Right ventricle myocardium inferior (tissue), 1 donor: ENCODE measurements around the gene HOXC11. TPM values are rescaled to one million over a fixed set of nuclear protein-coding genes. Genes with fewer than 3 reads are reported as not detected.

Source experiments
- ATAC-seq: fragments of 200-7000 bp; cut with Tn5 transposase; one replicate; pipeline ENCODE4 v1.9.1; 2020; ENCODE audit warnings: mild to moderate bottlenecking, moderate library complexity
- DNase-seq: peaks from one replicate; pipeline ENCODE4 v3.0.0; 2021; ENCODE audit errors: missing footprints
- intact Hi-C: fragments of 100-400 bp; cut with DNase I; formaldehyde crosslinking; loops from one replicate; pipeline ENCODE4 v1.11.0; 2022
- total RNA-seq: library from RNA; stranded (reverse); fragmentation: NEBNext Ultra II Directional; extraction: Animal tissue kit (Norgen Biotek cat#: 25700); gene quantifications from one replicate; pipeline ENCODE4 v1.2.1, GENCODE V29; 2021
- donor health status: DM: no; HTN: yes; CAD: no; lungs with severe emphysema.

The HOXC11 gene
- total RNA-seq, 1 donor from 2014 or later, result not detected

DNA sequence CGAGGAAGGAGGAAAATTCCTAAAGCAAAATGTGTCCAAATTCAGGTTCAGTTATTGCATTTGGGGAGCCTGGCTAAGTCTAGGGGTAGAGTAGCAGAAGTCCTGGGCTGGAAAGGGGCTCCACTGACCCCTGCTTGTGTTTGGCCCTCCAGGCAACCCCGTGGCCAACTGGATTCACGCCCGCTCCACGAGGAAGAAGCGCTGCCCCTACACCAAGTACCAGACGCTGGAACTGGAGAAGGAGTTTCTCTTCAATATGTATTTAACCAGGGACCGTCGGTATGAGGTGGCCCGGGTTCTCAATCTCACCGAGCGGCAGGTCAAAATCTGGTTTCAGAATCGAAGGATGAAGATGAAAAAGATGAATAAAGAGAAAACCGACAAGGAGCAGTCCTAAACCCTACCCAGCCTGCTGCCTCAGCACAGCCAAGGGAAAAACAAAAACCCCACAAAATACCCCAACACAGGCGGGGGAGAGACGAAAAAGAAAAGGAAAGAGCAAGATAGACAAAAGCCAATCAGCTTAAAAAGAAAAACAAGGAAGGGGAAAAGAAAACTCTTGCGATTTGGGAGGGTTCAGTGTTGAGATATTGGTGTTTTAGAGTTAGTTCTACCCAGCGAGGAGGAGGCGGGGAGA, 29.5 kb downstream of the HOXC11 start:
- DNase-seq (peak; percentile 11), ATAC-seq (no peak)
- intact Hi-C loops, result loop anchor here (10.0 kb wide), 1 partner anchor 362 kb away; the partner anchor contains the start of gene GPR84

- intact Hi-C loops, result loop anchor here (10.0 kb wide), 1 partner anchor 362 kb away; the partner anchor contains the start of gene GPR84
- ATAC-seq (no peak), DNase-seq (peak; percentile 44)
Observed at GRCh38 chr12:54002915-54003389, 30.0 kb downstream of the HOXC11 start.

DNA sequence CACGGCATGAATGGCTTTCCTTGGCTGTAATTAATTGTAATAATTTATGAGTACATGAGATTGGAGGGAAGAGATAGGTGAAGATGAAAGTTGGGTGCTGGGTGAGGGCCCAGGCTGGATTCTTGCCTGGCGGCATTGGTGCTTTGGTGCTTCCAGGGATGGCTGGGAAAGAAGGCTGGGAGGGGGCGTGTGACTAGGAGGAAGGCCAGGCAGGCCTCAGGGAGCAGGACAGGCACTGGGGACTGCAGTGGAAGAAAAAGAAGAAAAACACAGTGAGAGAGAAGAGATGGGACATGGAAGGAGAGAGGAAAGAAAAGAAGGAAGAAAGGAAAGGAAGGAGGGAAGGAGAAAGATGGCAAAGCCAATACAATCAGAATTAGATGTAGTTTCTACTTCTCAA, 30.7 kb downstream of the HOXC11 start:
- intact Hi-C loops, result loop anchor here (10.0 kb wide), 1 partner anchor 361 kb away; the partner anchor contains the start of gene GPR84

DNA sequence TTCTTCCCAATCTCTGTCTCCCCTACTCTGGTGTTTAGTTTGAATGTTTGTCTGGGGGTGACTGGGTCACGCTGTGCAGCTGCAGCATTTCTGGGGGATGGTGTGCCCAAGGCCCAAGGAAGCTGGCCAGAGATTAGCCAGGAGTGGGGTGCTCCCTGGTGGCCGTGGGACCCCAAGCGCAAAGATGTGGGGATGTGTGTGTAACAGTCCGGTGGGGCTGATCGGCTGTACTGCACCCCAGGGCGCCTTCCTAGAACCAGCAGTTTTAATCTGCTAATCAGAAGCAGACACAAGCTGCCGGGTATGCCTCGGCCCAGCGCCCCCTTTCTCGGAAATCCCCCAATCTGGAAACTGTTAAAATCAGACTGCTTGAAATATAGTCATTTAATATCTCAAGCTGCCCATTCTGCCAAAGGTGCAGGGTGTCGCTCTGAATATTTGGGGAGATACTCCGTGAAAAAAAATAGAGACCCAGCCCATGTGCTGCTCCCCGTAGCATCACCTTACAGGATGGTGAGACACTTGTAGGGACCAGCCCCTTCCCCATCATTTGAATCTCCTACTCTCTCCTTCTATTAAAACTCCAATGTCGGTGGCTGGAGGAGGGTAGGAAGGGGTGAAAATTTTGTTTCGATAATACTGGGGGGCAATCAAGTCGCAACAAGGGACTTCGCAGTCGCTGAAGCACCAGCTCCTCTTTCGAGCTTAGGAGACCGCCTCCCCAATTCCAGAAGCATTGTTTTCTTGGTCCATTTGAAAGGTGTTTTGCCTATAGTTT, 31.3 kb downstream of the HOXC11 start:
- DNase-seq (peak; percentile 30), ATAC-seq (no peak)
- intact Hi-C loops, result loop anchor here (10.0 kb wide), 1 partner anchor 361 kb away; the partner anchor contains the start of gene GPR84

More for the DNA sequence above, 30.7 kb downstream of the HOXC11 start:
- ATAC-seq, result no peak
- peak; percentile 14 for DNase-seq

DNA sequence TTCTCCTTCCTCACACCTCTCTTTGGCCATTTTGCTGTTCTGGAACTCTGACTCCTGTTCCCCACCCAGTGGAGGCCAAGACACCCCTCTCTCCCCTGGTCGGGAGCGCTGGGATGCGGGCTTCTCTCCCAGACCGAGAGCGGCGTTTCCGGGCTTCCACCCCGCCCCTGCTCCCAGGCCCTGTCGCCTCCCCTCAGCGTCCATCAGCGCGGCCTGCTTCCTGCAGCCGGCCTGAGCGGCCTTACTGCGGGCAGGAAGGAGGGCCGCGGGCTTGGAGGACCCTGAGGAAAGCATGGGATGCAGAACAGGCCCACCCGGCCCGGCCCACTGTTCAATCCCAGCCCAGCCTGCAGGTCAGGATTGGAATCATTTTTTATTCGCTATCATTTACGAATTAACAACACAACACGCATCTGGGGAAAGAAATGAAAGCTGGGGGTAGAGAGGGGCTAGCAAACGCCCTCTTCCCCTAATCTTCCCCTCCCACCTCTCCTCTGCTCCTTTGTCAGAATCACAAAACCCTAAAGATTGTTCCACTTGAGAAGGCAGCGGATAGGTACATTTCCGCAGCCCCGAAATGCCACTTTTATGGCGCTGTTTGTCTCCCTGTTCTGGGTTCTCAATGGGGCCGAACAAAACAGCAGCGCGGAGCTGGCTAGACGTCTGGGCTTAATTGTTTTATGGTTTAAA, 32.1 kb downstream of the HOXC11 start:
- peak; percentile 58 for DNase-seq
- intact Hi-C loops, result loop anchor here (10.0 kb wide), 1 partner anchor 360 kb away; the partner anchor contains the start of gene GPR84
- ATAC-seq, result no peak

GRCh38 chr12:54005531-54005852, 32.6 kb downstream of the HOXC11 start:
- intact Hi-C loops, result loop anchor here (10.0 kb wide), 1 partner anchor 359 kb away; the partner anchor contains the start of gene GPR84
- DNase-seq, result peak; percentile 47
- no peak for ATAC-seq

- peak; percentile 95 for DNase-seq
- peak; percentile 92 for ATAC-seq
- intact Hi-C loops, result loop anchor here (1.0 to 10.0 kb wide), 3 partner anchors 187 to 359 kb away; partner anchors contain the start of gene GPR84
Observed at GRCh38 chr12:54005853-54006558, 33.1 kb downstream of the HOXC11 start.

DNA sequence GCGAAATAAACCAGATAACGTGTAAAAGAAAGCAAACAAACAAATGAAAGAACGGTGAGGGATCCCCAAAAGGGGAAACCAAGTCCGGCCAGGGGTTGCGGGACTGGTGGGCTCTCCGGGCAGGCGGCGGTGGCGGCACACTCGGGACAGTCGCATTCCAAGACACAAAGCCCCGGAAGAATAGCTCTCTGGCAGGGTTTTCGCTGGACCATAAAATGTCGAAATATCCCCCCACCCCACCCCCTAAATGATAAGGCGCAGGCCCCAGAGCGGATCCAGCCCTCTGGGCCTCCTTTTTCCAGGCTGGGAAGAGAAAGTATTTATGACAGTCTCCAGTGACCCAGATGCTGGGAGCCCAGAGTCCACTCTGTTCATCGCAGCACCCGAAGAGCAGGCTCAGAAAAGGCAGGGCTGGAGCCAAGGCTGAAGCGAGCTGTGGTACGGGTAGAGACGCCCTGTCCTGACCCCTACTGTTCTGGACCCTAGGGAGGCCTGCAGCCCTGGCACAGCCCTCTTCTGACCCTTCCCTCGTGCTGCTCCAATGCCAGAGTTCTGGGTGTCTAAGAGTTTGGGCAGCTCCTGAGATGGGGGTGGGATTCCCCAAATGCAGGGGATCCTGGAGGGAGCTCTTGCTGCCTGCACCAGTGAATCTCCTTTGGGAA, 33.8 kb downstream of the HOXC11 start:
- ATAC-seq (no peak), DNase-seq (peak; percentile 42)
- intact Hi-C loops, result loop anchor here (1.0 to 10.0 kb wide), 3 partner anchors 187 to 358 kb away; partner anchors contain the start of gene GPR84

- peak; percentile 15 for DNase-seq
- no peak for ATAC-seq
- intact Hi-C loops, result loop anchor here (2.0 to 10.0 kb wide), 2 partner anchors 193 to 357 kb away; partner anchors contain the start of gene GPR84
Observed at GRCh38 chr12:54007538-54008259, 34.8 kb downstream of the HOXC11 start.

GRCh38 chr12:54008260-54008552, 35.3 kb downstream of the HOXC11 start:
- peak; percentile 6 for DNase-seq
- no peak for ATAC-seq
- intact Hi-C loops, result loop anchor here (10.0 kb wide), 1 partner anchor 357 kb away; the partner anchor contains the start of gene GPR84

DNA sequence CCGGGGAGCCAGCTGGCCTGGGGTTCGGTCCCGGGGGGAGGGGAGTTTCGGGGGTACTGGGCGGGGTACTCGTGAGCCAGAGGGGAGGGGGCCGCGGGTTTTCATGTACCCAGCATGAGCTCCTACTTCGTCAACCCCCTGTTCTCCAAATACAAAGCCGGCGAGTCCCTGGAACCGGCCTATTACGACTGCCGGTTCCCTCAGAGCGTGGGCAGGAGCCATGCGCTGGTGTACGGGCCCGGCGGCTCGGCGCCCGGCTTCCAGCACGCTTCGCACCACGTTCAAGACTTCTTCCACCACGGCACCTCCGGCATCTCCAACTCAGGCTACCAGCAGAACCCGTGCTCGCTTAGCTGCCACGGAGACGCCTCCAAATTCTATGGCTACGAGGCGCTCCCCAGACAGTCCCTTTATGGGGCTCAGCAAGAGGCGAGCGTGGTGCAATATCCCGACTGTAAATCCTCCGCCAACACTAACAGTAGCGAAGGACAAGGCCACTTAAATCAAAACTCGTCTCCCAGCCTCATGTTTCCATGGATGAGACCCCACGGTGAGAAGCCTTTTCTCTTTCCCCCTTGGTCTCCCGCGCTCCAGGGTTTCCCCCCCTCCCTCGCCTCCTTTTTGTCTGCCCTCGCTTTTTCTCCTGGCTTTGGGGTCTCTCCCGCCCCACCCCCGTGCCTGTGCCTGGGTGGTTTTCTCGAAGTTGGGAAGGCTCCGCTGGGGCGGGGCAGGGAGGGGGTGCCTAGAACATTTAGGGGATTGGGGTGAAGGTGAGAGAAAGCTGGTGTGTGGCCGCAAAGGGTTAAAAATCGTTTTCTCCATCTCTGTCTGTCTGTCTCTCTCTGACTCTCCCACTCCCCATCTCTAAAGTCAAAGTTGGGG, 36.5 kb downstream of the HOXC11 start:
- peak; percentile 53 for DNase-seq
- intact Hi-C loops, result loop anchor here (10.0 kb wide), 1 partner anchor 355 kb away; the partner anchor contains the start of gene GPR84
- ATAC-seq, result no peak

DNA sequence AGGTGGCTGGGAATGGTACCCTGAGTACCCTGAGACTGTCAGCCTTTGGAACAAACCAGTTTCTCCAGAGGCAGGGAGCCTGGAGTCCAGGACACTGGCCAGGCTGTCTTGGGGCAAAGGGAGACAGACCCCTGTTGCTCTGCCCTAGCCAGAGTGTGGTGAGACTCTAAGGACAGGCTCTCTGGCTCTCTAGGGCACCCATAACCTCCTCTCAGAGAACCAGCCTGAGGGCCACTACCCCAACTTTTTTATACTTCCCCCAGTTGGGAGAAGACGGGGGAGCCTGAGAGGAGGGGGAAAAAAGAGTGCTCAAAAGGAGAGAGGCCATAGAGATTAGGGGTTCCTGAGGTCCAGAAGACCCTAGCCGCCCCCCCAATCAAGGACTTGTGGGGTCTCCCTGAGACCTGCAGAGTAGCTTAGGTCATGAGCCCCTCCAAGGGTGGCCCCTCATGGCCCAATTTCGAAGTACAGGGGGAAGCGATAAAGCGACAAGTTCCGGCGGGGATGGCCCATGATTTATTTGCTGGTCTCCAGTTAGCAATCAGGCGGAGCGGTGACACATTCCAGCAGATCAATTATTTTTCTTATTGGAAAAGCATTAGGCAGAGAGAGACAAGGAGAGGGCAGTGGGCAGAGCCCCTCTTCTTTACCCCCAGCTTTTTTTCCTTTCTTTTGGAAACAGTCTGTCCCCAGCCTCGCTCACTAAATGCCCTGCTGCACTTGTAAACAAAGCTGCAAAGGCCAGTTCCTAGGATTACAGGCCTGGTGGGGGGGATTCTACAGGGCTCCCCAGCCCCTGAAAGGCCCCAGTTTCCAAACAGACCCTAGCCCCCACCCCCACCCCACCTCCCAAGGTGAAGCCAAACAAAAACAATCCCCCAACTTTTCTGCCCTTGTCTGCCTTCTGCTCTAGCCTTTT, 37.4 kb downstream of the HOXC11 start:
- intact Hi-C loops, result no loop called here
- peak; percentile 17 for DNase-seq
- no peak for ATAC-seq

- intact Hi-C loops, result no loop called here
- DNase-seq (no peak), ATAC-seq (no peak)
Observed at GRCh38 chr12:54010972-54011664, 38.2 kb downstream of the HOXC11 start.

DNA sequence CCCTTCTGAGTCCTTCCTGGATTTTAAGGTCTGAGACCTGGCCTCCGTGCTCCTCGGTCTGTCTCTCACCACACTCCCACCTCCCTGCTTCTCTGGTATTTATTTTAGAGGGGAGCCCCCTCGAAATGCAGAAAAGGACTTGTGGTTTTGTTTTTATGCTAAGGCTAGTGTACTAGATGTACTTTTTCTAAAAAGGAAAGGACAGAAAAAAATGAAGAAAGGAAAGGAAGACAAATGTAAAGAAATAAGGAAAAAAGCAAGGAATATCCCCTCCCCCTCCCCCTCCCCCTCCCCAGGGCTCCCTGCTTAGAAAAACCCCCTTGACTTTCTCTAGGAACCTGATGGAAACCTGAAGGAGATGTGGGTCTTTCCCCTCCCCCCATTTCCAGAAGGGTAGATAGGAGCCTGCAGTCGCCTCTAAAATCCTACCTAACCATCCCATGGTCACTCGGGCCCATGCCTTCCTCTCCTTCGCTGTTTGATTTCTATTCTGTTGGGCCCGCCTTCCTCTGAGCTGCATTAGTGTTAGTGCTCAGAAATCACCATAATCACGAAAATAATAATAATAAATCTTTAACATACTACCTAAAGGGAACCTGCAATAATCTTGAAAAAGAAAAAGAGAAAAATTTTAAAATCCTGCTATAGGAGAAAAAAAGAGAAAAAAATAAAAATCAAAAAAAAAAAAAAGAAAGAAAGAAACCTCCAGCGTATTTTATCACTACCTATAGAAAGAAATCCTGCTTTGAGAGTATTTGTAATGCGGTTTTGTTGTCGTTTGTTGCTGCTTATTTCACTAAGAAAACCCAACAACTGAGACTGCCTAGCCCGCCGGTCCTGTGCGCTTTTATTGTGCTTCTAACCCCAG, 39.0 kb downstream of the HOXC11 start:
- intact Hi-C loops, result no loop called here
- DNase-seq (peak; percentile 4), ATAC-seq (no peak)
